Measurements from ENCODE around the gene SMG9. TPM values are rescaled to one million over a fixed set of nuclear protein-coding genes. Genes with fewer than 3 reads are reported as not detected.
"Not testable (repeated sequence)": the region's sequence is repeated elsewhere in the genome, so short reads cannot be mapped to it uniquely, and the experiment has no call there.

Gene SMG9
- total and polyA plus RNA-seq, 2 donors from 2014 or later, result 25.1 to 34.6 TPM

- Histone ChIP-seq H3K27ac (ENCODE audit: low read depth in 2 of 2, low read length in 2 of 2) (no peak overlapping the region), H3K36me3 (ENCODE audit: control insufficient read depth in 2 of 3, insufficient read depth in 3 of 3, low read length in 3 of 3) (no peaks in the 10 kb centered on the region), H3K4me1 (ENCODE audit: control insufficient read depth in 2 of 3, insufficient read depth in 2 of 3, low read depth in 1 of 3, low read length in 3 of 3) (peaks cover 0 to 5% (median 0%) of the 10 kb centered on the region in 3 donors), H3K9ac (ENCODE audit: low read length in 3 of 3) (no peak overlapping the region), H3K4me3 (ENCODE audit: low read length in 3 of 3) (no peak overlapping the region), H3K27me3 (ENCODE audit: control insufficient read depth, insufficient read depth, low read length) (no peaks in the 10 kb centered on the region), H3K9me3 (ENCODE audit: control insufficient read depth in 2 of 3, insufficient read depth in 1 of 3, low read length in 3 of 3) (no peaks in the 10 kb centered on the region)
- DNase-seq (peak in 3 of 5 donors; percentile 23 to 55 (median 46)), FAIRE-seq (no peak)
- intact Hi-C loops (cut with DNase I), result no loop called here
- no peak for TF ChIP-seq CTCF (IDR thresholded peaks at IDR 0.05; ENCODE audit: borderline replicate concordance, extremely low read depth, insufficient read depth)
Observed at GRCh38 chr19:43777163-43777695, 22.5 kb upstream of the SMG9 start.

- Histone ChIP-seq H3K27me3 (ENCODE audit: control insufficient read depth, insufficient read depth, low read length) (no peaks in the 10 kb centered on the region), H3K27ac (ENCODE audit: low read depth in 2 of 2, low read length in 2 of 2) (no peak overlapping the region), H3K9me3 (ENCODE audit: control insufficient read depth in 2 of 3, insufficient read depth in 1 of 3, low read length in 3 of 3) (no peaks in the 10 kb centered on the region), H3K9ac (ENCODE audit: low read length in 3 of 3) (no peak overlapping the region), H3K36me3 (ENCODE audit: control insufficient read depth in 2 of 3, insufficient read depth in 3 of 3, low read length in 3 of 3) (no peaks in the 10 kb centered on the region), H3K4me3 (ENCODE audit: low read length in 3 of 3) (no peak overlapping the region), H3K4me1 (ENCODE audit: control insufficient read depth in 2 of 3, insufficient read depth in 2 of 3, low read depth in 1 of 3, low read length in 3 of 3) (peaks cover 0 to 5% (median 0%) of the 10 kb centered on the region in 3 donors)
- no peak for DNase-seq
- FAIRE-seq, result no peak
- intact Hi-C loops (cut with DNase I), result no loop called here
- no peak for TF ChIP-seq CTCF (IDR thresholded peaks at IDR 0.05; ENCODE audit: borderline replicate concordance, extremely low read depth, insufficient read depth)
Observed at GRCh38 chr19:43776286-43776685, 21.5 kb upstream of the SMG9 start.

GRCh38 chr19:43775299-43775890 lies 20.6 kb upstream of the SMG9 start:
- Histone ChIP-seq H3K36me3 (ENCODE audit: control insufficient read depth in 2 of 3, insufficient read depth in 3 of 3, low read length in 3 of 3) (no peaks in the 10 kb centered on the region), H3K27ac (ENCODE audit: low read depth in 2 of 2, low read length in 2 of 2) (no peak overlapping the region), H3K4me3 (ENCODE audit: low read length in 3 of 3) (no peak overlapping the region), H3K9me3 (ENCODE audit: control insufficient read depth in 2 of 3, insufficient read depth in 1 of 3, low read length in 3 of 3) (no peaks in the 10 kb centered on the region), H3K9ac (ENCODE audit: low read length in 3 of 3) (no peak overlapping the region), H3K27me3 (ENCODE audit: control insufficient read depth, insufficient read depth, low read length) (no peaks in the 10 kb centered on the region), H3K4me1 (ENCODE audit: control insufficient read depth in 2 of 3, insufficient read depth in 2 of 3, low read depth in 1 of 3, low read length in 3 of 3) (peaks cover 0 to 5% (median 0%) of the 10 kb centered on the region in 3 donors)
- intact Hi-C loops (cut with DNase I), result no loop called here
- DNase-seq (no peak), FAIRE-seq (no peak)
- no peak for TF ChIP-seq CTCF (IDR thresholded peaks at IDR 0.05; ENCODE audit: borderline replicate concordance, extremely low read depth, insufficient read depth)

DNA sequence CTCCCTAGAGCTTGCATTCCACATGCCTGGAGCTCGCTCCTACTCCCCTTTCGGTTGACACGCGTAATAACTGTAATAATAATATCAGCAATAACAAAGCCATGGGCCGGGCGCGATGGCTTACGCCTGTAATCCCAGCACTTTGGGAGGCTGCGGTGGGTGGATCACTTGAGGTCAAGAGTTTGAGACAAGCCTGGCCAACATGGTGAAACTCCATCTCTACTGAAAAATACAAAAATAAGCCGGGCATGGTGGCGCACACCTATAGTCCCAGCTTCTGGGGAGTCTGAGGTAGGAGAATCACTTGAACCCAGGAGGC lies 20.1 kb upstream of the SMG9 start:
- H3K4me1 ChIP-seq (ENCODE audit: control insufficient read depth in 2 of 3, insufficient read depth in 2 of 3, low read depth in 1 of 3, low read length in 3 of 3); H3K27me3 ChIP-seq (ENCODE audit: control insufficient read depth, insufficient read depth, low read length); H3K27ac ChIP-seq (ENCODE audit: low read depth in 2 of 2, low read length in 2 of 2); DNase-seq; H3K9ac ChIP-seq (ENCODE audit: low read length in 3 of 3); H3K4me3 ChIP-seq (ENCODE audit: low read length in 3 of 3); FAIRE-seq; H3K36me3 ChIP-seq (ENCODE audit: control insufficient read depth in 2 of 3, insufficient read depth in 3 of 3, low read length in 3 of 3); intact Hi-C loops (cut with DNase I); H3K9me3 ChIP-seq (ENCODE audit: control insufficient read depth in 2 of 3, insufficient read depth in 1 of 3, low read length in 3 of 3): not testable (repeated sequence)
